ENCODE measurements around the gene HEXIM1.
A peak's percentile ranks its signal among the peaks of the same experiment; 100 is the strongest.

The HEXIM1 gene

DNA sequence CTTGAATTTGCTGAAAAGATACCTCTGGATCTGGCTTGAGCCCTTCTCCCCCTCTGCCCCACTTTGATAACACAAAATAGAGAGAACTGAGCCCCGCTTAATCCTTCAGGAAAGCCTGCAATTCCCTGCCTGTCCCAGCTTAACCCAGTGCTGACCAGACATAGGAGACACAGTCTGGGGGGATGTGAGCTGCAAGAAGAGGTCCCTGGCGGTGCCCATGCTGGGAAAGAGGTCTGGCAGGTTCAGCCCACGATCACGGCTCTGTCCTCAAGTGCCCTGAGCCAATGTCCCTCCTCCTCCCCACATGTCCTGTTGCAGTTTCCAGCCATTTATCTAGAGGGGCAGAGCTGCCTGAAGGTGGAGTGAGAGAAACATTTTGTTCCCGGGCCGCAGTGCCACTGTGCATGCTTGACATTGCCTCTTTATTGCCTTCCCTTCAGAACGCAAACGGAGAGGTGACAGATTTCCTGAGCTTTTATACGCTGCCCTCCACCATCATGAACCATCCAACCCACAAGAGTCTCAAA, 44.9 kb upstream of the HEXIM1 start:
- intact Hi-C loops (cut with DNase I; ENCODE audit: low total_unique reads) = loop anchor here (5.0 kb wide), 1 partner anchor 81 kb away; no protein-coding TSS in a partner anchor
- peaks cover 81 to 97% (median 92%) of the 10 kb centered on the region in 3 donors for H3K36me3 ChIP-seq
- peak overlapping the region in 1 of 2 donors; percentile 39 for H3K27ac ChIP-seq
- no peaks in the 10 kb centered on the region for H3K9me3 ChIP-seq
- TF ChIP-seq, protein P1, sequence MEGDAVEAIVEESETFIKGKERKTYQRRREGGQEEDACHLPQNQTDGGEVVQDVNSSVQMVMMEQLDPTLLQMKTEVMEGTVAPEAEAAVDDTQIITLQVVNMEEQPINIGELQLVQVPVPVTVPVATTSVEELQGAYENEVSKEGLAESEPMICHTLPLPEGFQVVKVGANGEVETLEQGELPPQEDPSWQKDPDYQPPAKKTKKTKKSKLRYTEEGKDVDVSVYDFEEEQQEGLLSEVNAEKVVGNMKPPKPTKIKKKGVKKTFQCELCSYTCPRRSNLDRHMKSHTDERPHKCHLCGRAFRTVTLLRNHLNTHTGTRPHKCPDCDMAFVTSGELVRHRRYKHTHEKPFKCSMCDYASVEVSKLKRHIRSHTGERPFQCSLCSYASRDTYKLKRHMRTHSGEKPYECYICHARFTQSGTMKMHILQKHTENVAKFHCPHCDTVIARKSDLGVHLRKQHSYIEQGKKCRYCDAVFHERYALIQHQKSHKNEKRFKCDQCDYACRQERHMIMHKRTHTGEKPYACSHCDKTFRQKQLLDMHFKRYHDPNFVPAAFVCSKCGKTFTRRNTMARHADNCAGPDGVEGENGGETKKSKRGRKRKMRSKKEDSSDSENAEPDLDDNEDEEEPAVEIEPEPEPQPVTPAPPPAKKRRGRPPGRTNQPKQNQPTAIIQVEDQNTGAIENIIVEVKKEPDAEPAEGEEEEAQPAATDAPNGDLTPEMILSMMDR (IDR thresholded peaks at IDR 0.05) = no peak
- DNase-seq = no peak
- H3K4me1 ChIP-seq = peaks cover 0 to 38% (median 20%) of the 10 kb centered on the region in 4 donors
- H3K27me3 ChIP-seq = no peaks in the 10 kb centered on the region
- no peak overlapping the region for H3K4me3 ChIP-seq

DNA sequence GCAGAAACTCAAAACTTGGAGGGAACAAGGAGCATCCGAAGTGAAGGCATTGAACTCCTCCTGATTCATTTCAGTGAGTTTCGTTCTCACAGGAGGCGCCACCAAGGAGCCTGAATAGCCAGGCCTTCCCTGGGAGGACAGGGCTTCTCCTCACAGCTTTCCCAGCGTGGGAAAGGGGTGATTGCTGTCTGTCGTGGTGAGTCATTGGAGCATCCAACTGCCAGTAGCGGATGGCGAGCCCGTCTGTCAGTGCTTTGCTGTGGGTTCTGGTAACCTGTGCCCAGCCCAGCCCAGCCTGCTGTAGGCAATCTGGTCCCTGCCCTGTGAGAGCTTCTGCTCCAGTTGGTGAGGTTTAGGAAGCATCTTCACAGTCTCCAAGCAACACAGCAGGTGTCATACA, 44.2 kb upstream of the HEXIM1 start:
- Histone ChIP-seq H3K27me3 (no peaks in the 10 kb centered on the region), H3K9me3 (no peaks in the 10 kb centered on the region), H3K27ac (no peak overlapping the region), H3K36me3 (peaks cover 80 to 99% (median 95%) of the 10 kb centered on the region in 3 donors), H3K4me3 (no peak overlapping the region), H3K4me1 (peaks cover 0 to 31% (median 16%) of the 10 kb centered on the region in 4 donors)
- no peak for DNase-seq
- intact Hi-C loops (cut with DNase I; ENCODE audit: low total_unique reads) = loop anchor here (5.0 kb wide), 1 partner anchor 82 kb away; no protein-coding TSS in a partner anchor
- TF ChIP-seq, protein P1 (IDR thresholded peaks at IDR 0.05) = no peak

DNA sequence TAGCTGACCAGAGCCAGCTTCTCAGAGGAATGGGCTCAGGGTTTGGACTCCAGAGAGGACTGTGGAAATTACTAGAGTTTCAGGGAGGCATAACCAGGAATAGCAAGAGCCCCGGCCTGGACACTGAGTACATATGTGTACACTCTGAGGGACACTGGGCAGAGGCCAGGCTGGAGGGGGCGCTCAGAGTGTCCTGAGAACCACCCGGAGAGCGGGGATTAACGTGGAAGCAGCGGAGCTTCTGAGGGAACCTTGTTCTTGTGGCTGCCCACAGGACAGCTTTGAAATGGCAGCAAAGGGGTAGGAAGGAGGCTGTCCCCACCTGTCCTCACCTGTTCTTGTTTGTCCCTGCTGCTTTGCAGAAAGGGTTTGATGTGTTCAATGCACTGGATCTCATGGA, 43.8 kb upstream of the HEXIM1 start:
- H3K4me1 ChIP-seq = peaks cover 0 to 33% (median 17%) of the 10 kb centered on the region in 4 donors
- no peak overlapping the region for H3K27ac ChIP-seq
- H3K9me3 ChIP-seq = no peaks in the 10 kb centered on the region
- DNase-seq = no peak
- intact Hi-C loops (cut with DNase I; ENCODE audit: low total_unique reads) = loop anchor here (5.0 kb wide), 1 partner anchor 82 kb away; no protein-coding TSS in a partner anchor
- peaks cover 80 to 96% (median 95%) of the 10 kb centered on the region in 3 donors for H3K36me3 ChIP-seq
- H3K4me3 ChIP-seq = no peak overlapping the region
- no peaks in the 10 kb centered on the region for H3K27me3 ChIP-seq
- TF ChIP-seq, protein P1 (IDR thresholded peaks at IDR 0.05) = no peak

DNA sequence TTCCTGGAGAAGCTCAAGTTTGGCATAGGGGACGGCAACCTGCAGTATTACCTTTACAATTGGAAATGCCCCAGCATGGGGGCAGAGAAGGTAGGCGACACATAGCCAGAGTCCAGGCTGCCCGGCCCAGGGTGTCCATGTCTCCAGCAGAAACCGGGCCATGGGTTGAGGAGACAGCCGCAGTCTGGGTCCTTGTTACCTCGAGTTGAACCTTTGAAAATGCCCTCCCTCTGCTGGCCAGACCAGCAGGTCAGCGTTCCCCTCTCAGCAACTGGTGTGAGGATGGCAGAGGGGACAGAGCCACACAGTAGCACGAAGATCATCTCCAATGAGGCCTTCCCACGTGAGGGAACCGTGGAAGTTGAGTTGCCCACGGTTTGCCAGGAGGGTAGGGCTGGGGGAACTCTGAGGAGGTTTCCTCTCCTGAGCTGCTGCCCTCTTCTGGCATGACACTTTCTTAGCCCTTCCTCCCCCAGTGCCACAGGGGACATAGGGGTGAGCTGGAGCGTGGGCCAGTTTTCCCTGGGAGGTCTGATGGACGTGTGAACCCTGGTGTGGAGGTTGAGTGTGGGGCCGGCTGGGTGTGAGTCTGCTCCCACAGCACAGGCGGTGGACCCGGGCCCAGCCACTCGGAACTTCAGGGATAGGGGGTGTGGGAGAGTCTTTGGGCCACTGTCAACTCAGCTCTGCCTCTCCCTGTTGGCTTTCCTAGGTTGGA, 43.2 kb upstream of the HEXIM1 start:
- H3K36me3 ChIP-seq = peaks cover 74 to 90% (median 89%) of the 10 kb centered on the region in 3 donors
- intact Hi-C loops (cut with DNase I; ENCODE audit: low total_unique reads) = loop anchor here (5.0 kb wide), 2 partner anchors 83 to 193 kb away; no protein-coding TSS in a partner anchor
- H3K9me3 ChIP-seq = no peaks in the 10 kb centered on the region
- no peak for DNase-seq
- TF ChIP-seq, protein P1 (IDR thresholded peaks at IDR 0.05) = no peak
- H3K4me1 ChIP-seq = peaks cover 0 to 39% (median 21%) of the 10 kb centered on the region in 4 donors
- no peaks in the 10 kb centered on the region for H3K27me3 ChIP-seq
- no peak overlapping the region for H3K4me3 ChIP-seq
- peak overlapping the region in 1 of 2 donors; percentile 91 for H3K27ac ChIP-seq

DNA sequence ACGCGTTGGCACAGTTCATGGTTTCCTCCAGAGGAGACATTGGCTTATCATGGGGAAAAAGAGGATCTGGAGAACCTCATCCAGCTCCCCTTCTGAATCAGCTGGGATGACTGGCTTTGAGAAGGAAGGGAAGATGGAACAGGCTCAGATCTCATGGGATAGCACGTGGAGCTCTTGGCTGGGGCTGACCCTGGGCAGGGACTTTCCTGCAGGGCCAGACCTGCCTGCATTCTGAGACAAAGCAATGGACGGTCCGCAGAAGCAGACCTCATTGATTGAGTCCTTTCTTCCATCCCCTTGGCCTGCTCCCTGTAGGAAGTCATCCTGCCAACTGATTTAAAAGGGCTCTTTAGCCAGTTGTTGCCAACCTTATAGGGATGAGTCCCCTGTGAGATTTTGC, 42.2 kb upstream of the HEXIM1 start:
- intact Hi-C loops (cut with DNase I; ENCODE audit: low total_unique reads) = loop anchor here (5.0 kb wide), 1 partner anchor 194 kb away; no protein-coding TSS in a partner anchor
- no peak for DNase-seq
- TF ChIP-seq, protein P1 (IDR thresholded peaks at IDR 0.05) = no peak
- Histone ChIP-seq H3K27me3 (no peaks in the 10 kb centered on the region), H3K4me1 (peaks cover 3 to 49% (median 31%) of the 10 kb centered on the region in 4 donors), H3K27ac (peak overlapping the region; percentile 23 to 91), H3K36me3 (peaks cover 72 to 81% (median 80%) of the 10 kb centered on the region in 3 donors), H3K9me3 (no peaks in the 10 kb centered on the region), H3K4me3 (no peak overlapping the region)
